GM19455 (cell line): ENCODE data around the gene DAPK1.

Experiments
- ATAC-seq: cut with Tn5 transposase; IDR thresholded peaks from one replicate; pipeline ENCODE4 v1.9.1; 2021; ENCODE audit not compliant: unreplicated experiment

The DAPK1 gene

GRCh38 chr9:87587864-87588263 lies 90.2 kb downstream of the DAPK1 start:
- ATAC-seq: no peak

DNA sequence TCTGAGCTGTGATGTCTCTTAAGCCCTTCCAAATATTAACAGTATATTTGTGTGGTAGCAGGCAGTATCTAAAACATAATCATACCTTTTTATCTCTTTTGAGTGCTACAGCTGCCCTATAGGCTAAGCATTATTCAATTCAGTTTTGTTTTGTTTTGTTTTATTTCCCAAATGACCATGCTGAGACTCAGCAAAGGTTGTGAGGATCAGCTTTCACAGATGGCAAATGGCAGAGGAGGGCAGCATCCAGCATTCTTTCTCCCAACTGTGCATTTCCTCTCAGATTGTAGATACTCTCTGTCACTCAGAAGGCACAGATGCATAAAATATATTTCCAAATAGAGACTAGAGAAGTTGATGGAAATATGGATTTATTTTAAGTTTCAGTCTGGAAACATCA lies 90.7 kb downstream of the DAPK1 start:
- ATAC-seq: no peak

DNA sequence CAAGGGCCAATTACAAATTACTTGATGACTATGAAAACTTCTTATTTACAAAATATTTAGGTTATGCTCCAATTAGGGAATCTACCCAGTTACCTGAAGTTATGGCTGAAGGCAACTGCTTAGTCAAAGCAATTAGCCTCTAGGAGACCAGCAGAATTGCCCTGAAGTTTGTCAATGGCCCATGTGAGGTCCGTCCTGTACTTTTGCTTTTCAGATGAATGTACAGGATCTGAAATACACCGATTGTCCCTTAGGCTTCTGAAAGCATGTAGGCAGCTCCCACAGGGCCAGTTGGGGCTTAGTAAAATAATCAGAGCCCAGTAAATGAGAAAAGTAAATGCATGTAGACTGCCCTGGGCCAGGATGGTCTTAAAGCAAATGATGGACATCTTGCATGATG lies 93.3 kb downstream of the DAPK1 start:
- no peak for ATAC-seq

DNA sequence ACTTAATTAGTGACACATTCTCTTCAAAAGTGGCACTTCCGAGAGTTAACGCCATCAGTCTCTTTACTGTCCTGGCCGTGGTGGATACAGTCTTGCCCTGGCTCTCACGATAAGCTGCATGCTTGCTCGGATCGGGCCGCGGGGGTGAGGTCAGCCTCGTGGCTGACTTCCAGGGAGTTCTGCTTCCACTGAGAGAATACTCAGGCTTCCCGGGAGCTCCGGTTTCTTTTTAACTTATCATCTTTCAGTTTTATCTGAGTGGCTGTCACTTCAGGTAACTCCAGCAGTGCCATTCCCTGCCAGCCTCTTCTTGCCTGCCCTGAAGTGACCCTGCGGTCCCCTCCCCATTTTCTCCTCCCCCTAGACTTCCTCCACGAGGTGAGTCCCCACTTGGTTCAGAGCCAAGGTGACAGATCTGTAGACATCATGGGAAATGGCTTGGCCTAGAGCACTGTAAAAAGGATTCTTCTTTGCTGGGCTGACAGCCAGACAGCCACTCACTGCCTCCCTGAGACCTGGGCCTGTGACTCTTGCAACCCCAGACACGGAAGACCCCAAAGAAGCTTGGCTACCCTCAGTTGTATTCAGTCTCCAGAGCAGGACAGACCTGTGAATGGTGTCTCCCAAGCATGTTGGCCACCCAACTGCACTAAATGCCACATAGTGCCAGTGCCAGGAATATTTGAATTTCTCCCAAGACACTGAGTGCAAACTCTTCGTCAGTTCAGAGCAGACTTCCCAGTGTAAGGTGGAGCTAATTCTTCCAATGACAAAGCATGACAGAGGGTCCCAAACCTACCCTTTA lies 95.1 kb downstream of the DAPK1 start:
- ATAC-seq: no peak

- no peak for ATAC-seq
Observed at GRCh38 chr9:87593359-87593980, 95.8 kb downstream of the DAPK1 start.

GRCh38 chr9:87594194-87594593 lies 96.5 kb downstream of the DAPK1 start:
- ATAC-seq: no peak

DNA sequence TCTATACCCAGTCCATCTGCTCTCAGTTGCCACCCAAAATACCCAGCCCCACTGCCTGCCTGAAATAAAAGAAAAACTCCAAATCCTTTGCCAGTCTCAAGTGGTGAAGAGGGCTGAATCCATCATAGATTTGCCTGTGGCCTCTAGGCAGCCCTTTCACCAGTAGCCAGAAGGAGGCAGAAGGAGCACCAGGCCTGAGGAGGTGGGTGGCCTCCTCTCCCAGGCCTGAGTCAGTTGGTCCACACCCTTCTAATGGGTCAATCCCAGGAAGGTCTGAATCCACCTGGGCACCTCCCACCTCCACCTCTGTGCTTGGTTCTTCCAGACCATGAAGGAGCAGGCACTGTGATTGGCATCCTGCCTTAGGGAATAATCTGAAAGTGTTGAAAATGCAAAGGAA lies 97.0 kb downstream of the DAPK1 start:
- ATAC-seq: no peak

- ATAC-seq: no peak
Observed at GRCh38 chr9:87595610-87596009, 97.9 kb downstream of the DAPK1 start.

DNA sequence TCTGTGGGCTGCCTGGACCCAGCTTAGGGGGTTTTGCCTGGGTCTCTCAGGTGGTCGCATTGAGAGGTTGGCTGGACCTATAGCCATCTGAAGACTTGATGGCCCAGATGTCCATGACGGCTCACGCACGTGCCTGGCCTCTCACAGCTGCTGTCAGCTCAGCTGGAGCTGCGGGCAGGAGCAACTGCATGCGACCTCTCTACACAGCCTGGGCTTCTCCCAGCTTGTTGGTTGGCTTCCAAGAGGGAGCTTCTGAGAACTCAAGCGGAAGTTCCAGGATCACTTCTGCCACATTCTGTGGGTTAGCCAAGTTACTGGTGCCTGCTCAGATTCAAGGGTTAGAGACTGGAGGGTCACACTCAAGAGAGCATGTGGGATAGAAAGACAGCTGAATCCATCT lies 99.2 kb downstream of the DAPK1 start:
- no peak for ATAC-seq

DNA sequence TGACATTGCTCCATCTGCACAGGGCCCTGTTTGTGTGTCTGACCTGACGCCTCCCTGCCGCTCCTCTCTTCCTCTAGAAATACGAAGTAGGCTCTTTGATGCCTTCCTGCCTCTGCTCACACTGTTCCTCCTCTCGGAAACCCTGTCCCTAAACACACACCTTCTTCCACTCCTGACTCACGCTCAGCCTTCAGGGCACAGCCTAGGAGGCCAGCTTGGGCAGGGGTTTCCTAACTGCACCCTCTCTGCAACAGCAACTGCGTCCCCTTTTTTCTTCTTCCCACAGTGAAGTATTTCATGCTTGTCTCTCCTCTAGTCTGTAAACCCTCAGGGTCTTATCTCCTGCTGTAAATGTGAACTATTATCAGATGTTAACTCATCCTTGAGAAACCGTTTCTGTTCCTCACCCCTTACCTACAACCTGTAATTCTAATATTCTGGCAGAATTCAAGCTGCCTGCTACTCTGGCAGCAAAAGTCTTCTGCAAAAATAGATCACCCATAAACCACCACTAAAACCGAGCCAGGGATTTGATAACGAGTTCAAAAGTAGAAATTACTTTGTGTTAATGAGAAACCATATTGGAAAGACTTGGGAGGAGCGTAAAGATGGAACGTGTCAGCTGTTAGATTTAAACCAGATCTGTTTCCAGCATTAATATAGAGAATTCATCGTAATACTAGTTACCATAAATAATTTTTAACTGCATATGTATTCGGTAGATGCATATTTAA lies 100.2 kb downstream of the DAPK1 start:
- ATAC-seq: no peak

DNA sequence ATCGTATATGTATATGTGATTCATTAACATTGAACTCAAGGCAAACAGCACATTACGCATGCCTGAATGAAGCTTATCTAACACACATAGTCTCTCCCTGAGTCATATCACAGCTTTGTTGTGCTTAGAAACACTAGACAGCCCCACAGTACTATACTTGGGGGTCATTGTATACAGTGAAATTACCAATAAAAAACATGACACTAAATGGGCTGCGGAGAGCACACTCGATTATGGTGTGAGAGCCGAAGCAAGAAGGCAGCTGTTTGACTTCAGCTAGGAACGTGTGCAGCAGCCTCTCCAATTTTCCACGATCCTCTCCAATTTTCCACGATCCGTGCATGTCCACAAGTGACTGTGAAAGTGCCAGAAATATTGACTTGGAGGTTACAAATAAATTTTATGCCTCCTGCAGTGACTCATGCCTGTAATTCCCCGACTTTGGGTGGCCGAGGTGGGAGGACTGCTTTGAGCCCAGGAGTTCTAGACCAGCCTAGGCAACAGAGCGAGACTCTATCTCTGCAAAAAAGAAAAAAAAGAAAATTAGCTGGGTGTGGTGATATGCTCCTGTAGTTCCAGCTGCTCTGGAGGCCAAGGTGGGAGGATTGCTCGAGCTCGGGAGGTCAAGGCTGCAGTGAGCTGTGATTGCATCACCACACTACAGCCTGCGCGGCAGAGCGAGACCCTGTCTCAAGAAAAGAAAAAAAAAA lies 102.4 kb downstream of the DAPK1 start:
- ATAC-seq: no peak

- no peak for ATAC-seq
Observed at GRCh38 chr9:87601176-87601575, 103.5 kb downstream of the DAPK1 start.

GRCh38 chr9:87601595-87601994 lies 103.9 kb downstream of the DAPK1 start:
- ATAC-seq: no peak

DNA sequence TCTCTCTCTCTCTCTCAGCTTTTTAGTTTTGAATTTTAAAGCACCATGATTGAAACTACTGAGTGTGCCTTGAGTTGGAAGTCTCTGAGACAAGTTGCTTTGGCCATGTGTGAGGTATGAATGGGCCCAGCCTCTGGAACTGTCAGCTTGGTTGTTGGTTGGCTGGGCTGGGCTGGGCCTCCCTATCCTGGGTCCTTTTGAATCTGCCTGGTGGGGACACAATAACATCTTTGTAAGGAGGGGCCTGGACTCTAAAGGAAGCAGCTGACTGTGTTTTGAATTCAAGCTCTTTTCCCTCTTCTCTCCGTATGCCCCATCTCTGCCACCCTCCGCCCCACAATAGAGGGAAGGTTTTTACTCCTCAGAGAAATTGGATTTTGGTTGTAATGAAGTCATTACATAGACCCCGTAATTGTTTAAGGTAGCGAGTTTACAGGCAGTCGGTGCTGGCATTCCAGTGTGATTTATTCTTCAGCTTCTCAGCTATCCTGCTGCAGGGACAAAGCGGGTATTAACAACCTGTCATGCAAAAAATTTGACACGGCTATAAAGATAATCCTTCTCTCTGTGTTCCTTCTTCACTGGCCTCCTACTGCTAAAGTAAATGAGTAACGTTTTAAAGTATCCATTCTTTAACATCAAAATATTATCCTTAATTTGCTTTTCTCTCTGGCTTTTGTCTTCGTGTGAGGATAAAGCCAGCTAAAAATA lies 105.4 kb downstream of the DAPK1 start:
- ATAC-seq: no peak

- ATAC-seq: no peak
Observed at GRCh38 chr9:87603854-87604490, 106.3 kb downstream of the DAPK1 start.

DNA sequence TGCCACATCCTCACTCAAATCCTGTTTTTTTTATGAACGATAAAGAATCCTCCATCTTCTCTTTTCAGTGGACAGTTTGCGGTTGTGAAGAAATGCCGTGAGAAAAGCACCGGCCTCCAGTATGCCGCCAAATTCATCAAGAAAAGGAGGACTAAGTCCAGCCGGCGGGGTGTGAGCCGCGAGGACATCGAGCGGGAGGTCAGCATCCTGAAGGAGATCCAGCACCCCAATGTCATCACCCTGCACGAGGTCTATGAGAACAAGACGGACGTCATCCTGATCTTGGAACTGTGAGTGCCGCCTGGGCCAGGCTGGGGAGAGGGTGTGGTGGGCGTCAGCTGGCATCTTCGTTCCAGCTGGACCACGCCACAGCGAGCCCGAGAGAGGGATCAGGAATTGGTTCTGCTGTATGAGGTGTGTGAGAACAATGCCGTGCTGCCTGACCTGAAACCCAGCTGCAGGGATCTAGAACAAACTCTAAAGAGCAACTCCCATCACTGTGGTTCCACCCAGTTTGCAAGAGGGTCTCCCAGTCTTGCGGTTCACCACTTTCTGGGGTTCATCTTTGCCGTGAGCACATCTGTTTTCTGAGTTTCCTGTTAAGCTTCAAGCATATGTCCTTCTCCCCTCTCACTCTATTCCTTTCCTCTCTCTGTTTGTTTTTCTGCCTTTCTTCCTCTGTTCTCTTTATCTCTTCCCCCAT lies 107.4 kb downstream of the DAPK1 start:
- no peak for ATAC-seq

GRCh38 chr9:87605676-87606075 lies 108.0 kb downstream of the DAPK1 start:
- no peak for ATAC-seq

DNA sequence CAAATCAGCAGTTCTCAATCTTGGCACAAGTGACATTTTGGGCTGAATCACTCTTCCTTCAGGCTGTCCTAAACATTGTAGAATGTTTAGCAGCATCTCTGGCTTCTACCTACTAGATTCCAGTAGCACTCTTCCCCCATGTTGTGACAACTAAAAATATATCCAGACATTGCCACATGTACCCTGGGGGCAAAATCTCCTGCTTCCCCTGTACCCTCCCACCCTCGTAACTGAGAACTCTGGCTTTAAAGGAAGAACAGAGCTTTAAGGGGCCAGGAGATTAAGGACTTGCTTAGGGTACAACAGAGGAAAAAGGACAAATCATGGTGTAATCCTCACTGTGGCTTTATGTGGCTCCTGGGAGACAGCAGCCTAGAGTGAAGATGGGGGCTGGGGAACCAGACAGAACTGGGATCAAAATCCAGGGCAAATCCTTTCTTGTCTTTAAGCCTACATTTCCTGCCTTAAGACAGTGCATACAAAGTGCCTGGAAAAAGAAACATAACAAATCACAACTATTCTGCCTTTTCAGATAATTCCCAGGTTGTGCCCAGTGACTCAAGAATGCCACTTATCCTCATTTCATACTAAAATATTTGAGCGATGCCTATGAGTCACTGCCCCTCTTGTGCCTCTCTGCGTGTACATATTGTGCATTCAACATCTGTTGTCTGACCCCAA lies 109.3 kb downstream of the DAPK1 start:
- ATAC-seq: no peak

DNA sequence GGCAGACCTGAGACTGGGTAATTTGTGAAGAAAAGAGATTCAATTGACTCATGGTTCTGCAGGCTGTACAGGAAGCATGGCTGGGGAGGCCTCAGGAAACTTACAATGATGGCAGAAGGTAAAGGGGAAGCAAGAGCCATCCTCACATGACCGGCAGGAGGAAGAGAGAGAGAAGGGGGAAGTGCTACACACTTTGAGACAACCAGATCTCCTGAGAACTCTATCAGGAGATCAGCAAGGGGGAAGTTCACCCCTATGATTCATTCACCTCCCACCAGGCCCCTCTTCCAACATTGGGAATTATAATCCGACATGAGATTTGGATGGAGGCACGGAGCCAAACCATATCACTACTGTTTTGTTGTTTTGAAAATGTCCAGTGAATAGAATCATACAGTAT lies 110.2 kb downstream of the DAPK1 start:
- no peak for ATAC-seq
